ENCODE data around the gene SLC9A9. TPM values are rescaled to one million over a fixed set of nuclear protein-coding genes. Genes with fewer than 3 reads are reported as not detected.

The SLC9A9 gene
- total RNA-seq, 1 donor from 2014 or later = 20.4 TPM

DNA sequence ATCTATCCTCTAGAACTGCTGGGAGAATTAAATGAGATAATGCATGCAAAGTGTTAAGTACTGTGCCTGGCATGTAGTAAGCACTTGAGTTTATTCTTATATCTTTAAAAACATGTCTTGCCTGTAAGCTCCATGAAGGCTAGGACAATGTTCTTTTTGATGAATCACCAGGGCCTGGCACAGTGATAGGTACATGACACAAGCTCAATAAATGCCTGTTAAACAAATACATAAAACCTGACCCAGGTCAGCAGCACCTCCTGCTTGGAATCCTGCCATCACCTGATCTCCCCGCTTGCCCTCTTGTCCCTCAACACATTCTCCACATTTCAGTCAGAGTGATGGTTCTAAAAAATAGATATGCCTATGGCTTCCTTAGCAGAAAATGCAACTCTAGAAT lies 541.9 kb downstream of the SLC9A9 start:
- no peak overlapping the region for H3K4me3 ChIP-seq (ENCODE audit: low read length in 3 of 3)
- no peaks in the 10 kb centered on the region for H3K27me3 ChIP-seq (ENCODE audit: control insufficient read depth in 3 of 3, insufficient read depth in 3 of 3, low read length in 3 of 3)
- H3K9ac ChIP-seq (ENCODE audit: low read depth in 1 of 3, low read length in 3 of 3) = no peak overlapping the region
- H3K4me1 ChIP-seq (ENCODE audit: control insufficient read depth in 3 of 3, insufficient read depth in 3 of 3, low read length in 3 of 3) = peaks cover 0 to 5% (median 0%) of the 10 kb centered on the region in 3 donors
- H3K36me3 ChIP-seq (ENCODE audit: control insufficient read depth in 3 of 3, insufficient read depth in 3 of 3, low read length in 3 of 3) = no peaks in the 10 kb centered on the region
- no peaks in the 10 kb centered on the region for H3K9me3 ChIP-seq (ENCODE audit: control insufficient read depth in 3 of 3, low read length in 3 of 3)
- no peak overlapping the region for H3K27ac ChIP-seq (ENCODE audit: low read depth, low read length)

DNA sequence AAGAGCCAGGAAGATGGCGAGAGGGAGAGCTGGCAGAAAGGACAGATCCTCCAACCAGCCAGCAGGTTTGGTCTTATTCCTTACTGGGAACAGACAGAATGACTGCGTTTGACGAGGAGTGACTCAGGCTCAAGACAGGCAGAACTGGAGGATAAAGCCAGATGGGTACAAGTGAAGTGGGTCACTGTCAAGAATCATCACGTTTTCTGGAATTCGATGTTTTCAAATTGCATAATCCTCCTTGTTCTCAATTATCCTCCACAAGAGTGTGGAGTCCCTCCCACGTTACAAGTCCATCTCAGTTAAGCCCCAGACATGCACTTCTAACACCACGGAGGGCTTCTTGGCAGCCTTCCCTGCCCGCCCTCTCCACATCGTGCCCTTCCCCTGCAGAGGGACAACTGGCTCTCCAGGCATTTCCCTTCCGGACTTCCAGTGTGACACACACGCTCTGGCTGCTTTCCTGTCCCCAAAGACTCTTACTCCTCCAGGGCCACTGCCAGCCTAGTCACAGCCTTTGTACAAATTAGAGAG lies 545.6 kb downstream of the SLC9A9 start:
- Histone ChIP-seq H3K4me3 (ENCODE audit: low read length in 3 of 3) (no peak overlapping the region), H3K36me3 (ENCODE audit: control insufficient read depth in 3 of 3, insufficient read depth in 3 of 3, low read length in 3 of 3) (no peaks in the 10 kb centered on the region), H3K27ac (ENCODE audit: low read depth, low read length) (no peak overlapping the region), H3K27me3 (ENCODE audit: control insufficient read depth in 3 of 3, insufficient read depth in 3 of 3, low read length in 3 of 3) (no peaks in the 10 kb centered on the region), H3K4me1 (ENCODE audit: control insufficient read depth in 3 of 3, insufficient read depth in 3 of 3, low read length in 3 of 3) (no peaks in the 10 kb centered on the region), H3K9me3 (ENCODE audit: control insufficient read depth in 3 of 3, low read length in 3 of 3) (no peaks in the 10 kb centered on the region), H3K9ac (ENCODE audit: low read depth in 1 of 3, low read length in 3 of 3) (no peak overlapping the region)

DNA sequence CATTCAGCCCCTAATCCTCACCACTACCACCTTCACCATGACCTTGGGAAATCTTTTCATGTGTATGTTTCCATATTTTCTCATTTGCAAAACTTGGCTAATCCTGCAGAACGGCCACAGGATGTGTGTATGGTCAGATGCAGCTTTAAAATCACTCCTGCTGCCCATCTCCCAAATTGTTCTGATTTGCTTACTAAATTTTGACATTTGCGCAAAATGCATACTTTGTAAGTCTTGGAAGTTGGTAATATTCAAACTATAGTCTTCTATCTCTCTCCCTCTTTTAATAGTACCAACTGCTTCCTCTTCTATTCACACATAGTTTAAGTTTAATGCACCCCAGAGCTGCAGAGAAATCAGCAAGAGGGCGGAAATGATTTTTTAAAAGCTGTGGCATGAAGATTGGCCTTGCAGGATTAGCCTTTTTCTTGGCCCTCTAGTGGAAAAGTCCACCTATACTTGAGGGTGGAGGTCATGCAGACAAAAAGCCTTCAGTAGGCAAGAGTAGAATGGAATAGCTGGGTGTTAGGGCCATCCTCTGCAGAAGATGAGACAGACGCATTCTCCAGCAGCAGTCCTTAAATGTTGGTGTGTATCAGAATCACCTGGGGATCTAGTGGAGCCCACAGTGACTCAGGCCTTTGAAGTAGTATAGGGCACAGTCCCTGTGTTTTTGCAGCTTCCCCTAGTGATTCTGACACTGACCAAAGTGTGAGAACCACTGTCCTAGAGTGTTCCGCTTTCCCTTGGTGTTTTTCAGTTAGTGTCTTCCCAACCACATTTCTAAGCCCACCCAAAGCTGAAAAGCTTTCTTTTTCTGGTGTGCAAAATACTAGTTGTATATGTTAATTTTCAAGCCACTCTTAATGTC lies 547.0 kb downstream of the SLC9A9 start:
- no peak overlapping the region for H3K4me3 ChIP-seq (ENCODE audit: low read length in 3 of 3)
- H3K4me1 ChIP-seq (ENCODE audit: control insufficient read depth in 3 of 3, insufficient read depth in 3 of 3, low read length in 3 of 3) = no peaks in the 10 kb centered on the region
- no peaks in the 10 kb centered on the region for H3K9me3 ChIP-seq (ENCODE audit: control insufficient read depth in 3 of 3, low read length in 3 of 3)
- no peaks in the 10 kb centered on the region for H3K27me3 ChIP-seq (ENCODE audit: control insufficient read depth in 3 of 3, insufficient read depth in 3 of 3, low read length in 3 of 3)
- no peak overlapping the region for H3K9ac ChIP-seq (ENCODE audit: low read depth in 1 of 3, low read length in 3 of 3)
- no peaks in the 10 kb centered on the region for H3K36me3 ChIP-seq (ENCODE audit: control insufficient read depth in 3 of 3, insufficient read depth in 3 of 3, low read length in 3 of 3)
- no peak overlapping the region for H3K27ac ChIP-seq (ENCODE audit: low read depth, low read length)

DNA sequence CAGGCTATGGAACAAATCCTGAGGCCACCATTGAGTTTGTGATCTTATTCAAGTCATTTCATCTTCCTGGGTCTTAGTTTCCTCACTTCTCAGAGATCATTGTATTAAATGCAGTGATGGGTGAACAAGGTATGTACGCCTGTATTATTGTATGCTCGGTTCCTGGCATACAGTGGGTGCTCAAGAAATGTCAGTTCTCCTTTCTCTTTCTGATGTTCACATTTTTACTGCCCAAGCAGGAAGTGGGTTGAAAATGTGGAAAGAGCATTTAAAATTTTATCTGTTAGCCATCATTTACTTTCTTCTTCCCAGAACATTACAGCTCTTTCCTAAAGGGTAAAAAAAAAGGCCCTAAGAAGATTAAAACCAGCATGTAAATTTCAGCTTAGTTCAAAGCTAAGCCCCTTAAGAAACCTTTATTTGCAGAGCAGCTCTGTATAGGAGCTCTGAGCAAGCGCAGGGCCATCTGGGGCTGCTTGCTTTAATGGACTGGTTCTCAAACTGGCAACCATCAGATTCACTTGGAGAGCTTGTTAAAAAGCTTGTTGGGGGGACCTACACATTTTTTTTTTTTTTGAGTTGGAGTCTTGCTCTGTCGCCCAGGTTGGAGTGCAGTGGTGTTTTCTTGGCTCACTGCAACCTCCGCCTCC lies 549.3 kb downstream of the SLC9A9 start:
- Histone ChIP-seq H3K9ac (ENCODE audit: low read depth in 1 of 3, low read length in 3 of 3) (no peak overlapping the region), H3K4me3 (ENCODE audit: low read length in 3 of 3) (no peak overlapping the region), H3K36me3 (ENCODE audit: control insufficient read depth in 3 of 3, insufficient read depth in 3 of 3, low read length in 3 of 3) (no peaks in the 10 kb centered on the region)

DNA sequence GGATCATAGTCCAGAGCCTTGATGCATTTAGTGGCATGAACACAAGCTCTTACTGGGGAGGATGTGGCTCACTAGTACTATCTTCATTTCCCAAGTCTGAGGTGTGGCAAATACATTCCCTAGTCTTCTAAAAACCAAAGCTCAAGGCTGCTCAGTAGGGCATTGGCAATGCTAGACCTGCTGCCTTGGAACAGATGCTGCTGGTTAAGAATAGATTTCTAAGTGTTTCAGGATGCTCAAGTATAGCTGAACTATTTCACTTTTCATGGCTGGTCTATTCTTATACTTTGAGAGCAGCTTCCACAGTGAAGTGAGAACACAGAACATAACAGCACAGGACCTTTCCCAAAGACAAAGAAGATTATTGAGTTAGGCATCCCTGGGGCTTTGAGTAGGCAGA lies 549.9 kb downstream of the SLC9A9 start:
- no peaks in the 10 kb centered on the region for H3K9me3 ChIP-seq (ENCODE audit: control insufficient read depth in 3 of 3, low read length in 3 of 3)
- no peaks in the 10 kb centered on the region for H3K4me1 ChIP-seq (ENCODE audit: control insufficient read depth in 3 of 3, insufficient read depth in 3 of 3, low read length in 3 of 3)
- no peak overlapping the region for H3K4me3 ChIP-seq (ENCODE audit: low read length in 3 of 3)
- no peaks in the 10 kb centered on the region for H3K27me3 ChIP-seq (ENCODE audit: control insufficient read depth in 3 of 3, insufficient read depth in 3 of 3, low read length in 3 of 3)
- H3K27ac ChIP-seq (ENCODE audit: low read depth, low read length) = no peak overlapping the region
- no peaks in the 10 kb centered on the region for H3K36me3 ChIP-seq (ENCODE audit: control insufficient read depth in 3 of 3, insufficient read depth in 3 of 3, low read length in 3 of 3)
- H3K9ac ChIP-seq (ENCODE audit: low read depth in 1 of 3, low read length in 3 of 3) = no peak overlapping the region

More for the DNA sequence above, 549.3 kb downstream of the SLC9A9 start:
- H3K27me3 ChIP-seq (ENCODE audit: control insufficient read depth in 3 of 3, insufficient read depth in 3 of 3, low read length in 3 of 3) = no peaks in the 10 kb centered on the region
- no peaks in the 10 kb centered on the region for H3K4me1 ChIP-seq (ENCODE audit: control insufficient read depth in 3 of 3, insufficient read depth in 3 of 3, low read length in 3 of 3)
- H3K9me3 ChIP-seq (ENCODE audit: control insufficient read depth in 3 of 3, low read length in 3 of 3) = no peaks in the 10 kb centered on the region
- no peak overlapping the region for H3K27ac ChIP-seq (ENCODE audit: low read depth, low read length)

DNA sequence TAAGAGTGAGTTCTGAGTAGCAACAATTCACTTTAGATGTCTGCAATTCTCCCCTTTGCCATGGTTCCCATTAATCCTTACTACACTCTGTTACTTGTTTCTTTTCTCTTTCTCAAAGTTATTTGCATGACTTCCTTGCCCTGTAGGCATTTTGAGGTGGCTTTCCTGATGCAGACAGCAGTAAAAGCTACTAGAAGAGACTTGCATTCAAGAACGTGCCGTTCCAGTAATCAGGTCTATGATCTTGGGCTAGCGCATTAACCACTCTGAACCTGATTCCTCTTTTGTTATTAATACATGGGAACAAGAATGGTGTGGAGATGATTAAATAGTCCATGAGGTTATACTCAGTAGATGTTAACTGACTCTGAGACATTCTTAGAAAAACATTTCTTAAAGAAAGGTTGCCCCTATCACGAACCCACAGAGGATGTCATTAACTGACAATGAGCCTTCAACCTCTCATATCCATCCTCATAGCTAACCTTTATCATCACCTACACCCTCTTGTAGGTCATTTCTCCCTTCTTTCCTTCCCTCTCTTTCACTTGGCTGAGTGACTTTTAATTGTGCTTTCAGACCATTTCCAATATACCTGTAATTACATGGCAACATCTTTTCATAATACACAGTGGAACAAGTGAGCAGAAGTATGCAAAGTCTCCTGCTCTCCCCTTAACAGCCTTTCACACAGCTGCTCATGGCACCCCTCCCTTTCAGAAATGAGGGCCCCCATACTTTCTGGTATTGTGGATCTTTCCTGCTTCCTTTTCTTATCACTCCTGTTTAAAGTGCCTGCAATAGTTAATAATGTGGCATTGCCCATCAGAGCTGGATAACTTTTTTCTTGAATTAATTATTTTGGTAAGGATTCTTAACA lies 552.8 kb downstream of the SLC9A9 start:
- no peaks in the 10 kb centered on the region for H3K27me3 ChIP-seq (ENCODE audit: control insufficient read depth in 3 of 3, insufficient read depth in 3 of 3, low read length in 3 of 3)
- H3K9me3 ChIP-seq (ENCODE audit: control insufficient read depth in 3 of 3, low read length in 3 of 3) = no peaks in the 10 kb centered on the region
- H3K4me1 ChIP-seq (ENCODE audit: control insufficient read depth in 3 of 3, insufficient read depth in 3 of 3, low read length in 3 of 3) = no peaks in the 10 kb centered on the region
- no peaks in the 10 kb centered on the region for H3K36me3 ChIP-seq (ENCODE audit: control insufficient read depth in 3 of 3, insufficient read depth in 3 of 3, low read length in 3 of 3)
- no peak overlapping the region for H3K9ac ChIP-seq (ENCODE audit: low read depth in 1 of 3, low read length in 3 of 3)
- H3K4me3 ChIP-seq (ENCODE audit: low read length in 3 of 3) = no peak overlapping the region
- no peak overlapping the region for H3K27ac ChIP-seq (ENCODE audit: low read depth, low read length)

DNA sequence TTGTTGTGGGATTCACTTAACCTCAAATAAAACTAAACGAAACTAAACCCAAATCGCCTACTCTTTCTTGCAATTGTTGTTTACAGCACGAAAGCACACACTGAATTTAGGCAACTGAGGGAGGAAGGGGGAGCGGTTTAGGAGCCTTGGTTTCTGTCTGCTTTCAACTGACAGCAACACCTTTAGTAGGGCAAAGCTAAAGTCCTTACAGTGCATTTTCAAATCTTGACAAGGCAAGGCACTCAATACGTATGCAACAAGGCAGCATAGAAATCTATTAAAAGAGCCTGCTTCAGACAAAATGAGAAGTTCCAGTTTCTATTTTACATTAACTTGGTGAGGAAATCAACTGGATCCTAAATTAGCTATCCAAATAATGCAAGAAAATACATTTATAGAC lies 554.1 kb downstream of the SLC9A9 start:
- H3K4me3 ChIP-seq (ENCODE audit: low read length in 3 of 3) = no peak overlapping the region

DNA sequence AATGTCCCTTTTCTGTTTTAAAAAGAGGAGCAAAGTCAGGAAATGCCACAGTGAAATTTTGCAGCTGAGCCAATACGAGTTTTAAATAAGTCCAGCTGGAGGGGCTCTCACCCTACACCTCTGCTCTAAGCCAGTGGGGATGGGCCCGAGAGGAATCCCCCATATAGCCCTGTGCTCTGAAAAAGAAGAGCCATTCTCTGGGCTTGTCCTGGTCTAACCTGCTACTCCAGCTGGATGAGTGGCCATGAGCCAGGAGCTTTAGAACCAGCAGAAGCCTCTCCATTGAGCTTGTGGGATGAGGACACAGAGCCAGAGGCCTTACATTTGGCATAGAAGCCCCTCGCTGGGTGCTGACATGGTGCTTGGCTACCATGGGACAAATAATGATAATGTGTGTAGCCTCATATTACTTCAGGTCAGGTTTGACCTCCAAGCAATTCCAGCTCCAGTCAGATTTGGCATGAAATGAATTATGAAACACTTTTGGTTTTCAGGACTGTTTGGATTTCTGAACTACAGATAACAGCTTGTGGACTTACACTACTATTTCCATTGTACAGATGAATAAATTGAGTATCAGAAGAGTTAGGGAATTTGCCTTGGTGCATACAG lies 556.3 kb downstream of the SLC9A9 start:
- no peak overlapping the region for H3K27ac ChIP-seq (ENCODE audit: low read depth, low read length)
- no peaks in the 10 kb centered on the region for H3K9me3 ChIP-seq (ENCODE audit: control insufficient read depth in 3 of 3, low read length in 3 of 3)
- H3K36me3 ChIP-seq (ENCODE audit: control insufficient read depth in 3 of 3, insufficient read depth in 3 of 3, low read length in 3 of 3) = no peaks in the 10 kb centered on the region
- no peaks in the 10 kb centered on the region for H3K27me3 ChIP-seq (ENCODE audit: control insufficient read depth in 3 of 3, insufficient read depth in 3 of 3, low read length in 3 of 3)
- no peak overlapping the region for H3K4me3 ChIP-seq (ENCODE audit: low read length in 3 of 3)
- H3K9ac ChIP-seq (ENCODE audit: low read depth in 1 of 3, low read length in 3 of 3) = no peak overlapping the region
- H3K4me1 ChIP-seq (ENCODE audit: control insufficient read depth in 3 of 3, insufficient read depth in 3 of 3, low read length in 3 of 3) = no peaks in the 10 kb centered on the region

More for the DNA sequence above, 554.1 kb downstream of the SLC9A9 start:
- H3K9ac ChIP-seq (ENCODE audit: low read depth in 1 of 3, low read length in 3 of 3) = no peak overlapping the region
- H3K9me3 ChIP-seq (ENCODE audit: control insufficient read depth in 3 of 3, low read length in 3 of 3) = no peaks in the 10 kb centered on the region
- no peaks in the 10 kb centered on the region for H3K36me3 ChIP-seq (ENCODE audit: control insufficient read depth in 3 of 3, insufficient read depth in 3 of 3, low read length in 3 of 3)
- H3K4me1 ChIP-seq (ENCODE audit: control insufficient read depth in 3 of 3, insufficient read depth in 3 of 3, low read length in 3 of 3) = no peaks in the 10 kb centered on the region
- no peak overlapping the region for H3K27ac ChIP-seq (ENCODE audit: low read depth, low read length)
- H3K27me3 ChIP-seq (ENCODE audit: control insufficient read depth in 3 of 3, insufficient read depth in 3 of 3, low read length in 3 of 3) = no peaks in the 10 kb centered on the region

DNA sequence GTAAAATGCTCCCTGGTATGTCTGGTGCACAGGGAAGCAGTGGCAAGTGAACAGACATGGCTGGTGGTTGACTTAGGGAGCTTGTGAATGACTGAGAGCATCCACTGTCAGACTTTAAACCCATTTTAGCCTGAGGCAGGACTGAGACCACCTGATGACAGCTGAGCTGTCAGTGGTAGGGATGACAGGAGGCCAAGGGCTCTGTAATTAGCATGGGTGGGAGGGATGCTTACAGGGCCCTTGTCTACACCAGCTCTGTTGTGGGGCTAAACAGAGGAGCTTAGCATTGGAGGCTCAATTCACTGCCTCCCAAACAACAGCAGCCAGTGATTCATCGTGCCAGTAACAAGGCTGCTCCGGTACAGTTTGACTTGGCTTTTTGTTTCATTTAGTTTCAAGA lies 559.3 kb downstream of the SLC9A9 start:
- no peak overlapping the region for H3K4me3 ChIP-seq (ENCODE audit: low read length in 3 of 3)
- H3K4me1 ChIP-seq (ENCODE audit: control insufficient read depth in 3 of 3, insufficient read depth in 3 of 3, low read length in 3 of 3) = no peaks in the 10 kb centered on the region
- no peaks in the 10 kb centered on the region for H3K27me3 ChIP-seq (ENCODE audit: control insufficient read depth in 3 of 3, insufficient read depth in 3 of 3, low read length in 3 of 3)
- H3K9me3 ChIP-seq (ENCODE audit: control insufficient read depth in 3 of 3, low read length in 3 of 3) = no peaks in the 10 kb centered on the region
- H3K9ac ChIP-seq (ENCODE audit: low read depth in 1 of 3, low read length in 3 of 3) = no peak overlapping the region
- H3K36me3 ChIP-seq (ENCODE audit: control insufficient read depth in 3 of 3, insufficient read depth in 3 of 3, low read length in 3 of 3) = no peaks in the 10 kb centered on the region
- H3K27ac ChIP-seq (ENCODE audit: low read depth, low read length) = no peak overlapping the region
